SKM-1 treated with dmso at 0.1 percent for 144 hours (cell line): ENCODE data around the gene HPCA.

ENCODE experiments used
- DNase-seq: peaks from one replicate; lab custom pipeline; 2025; ENCODE audit not compliant: unreplicated experiment; lab: John Stamatoyannopoulos, UW

HPCA gene

DNA sequence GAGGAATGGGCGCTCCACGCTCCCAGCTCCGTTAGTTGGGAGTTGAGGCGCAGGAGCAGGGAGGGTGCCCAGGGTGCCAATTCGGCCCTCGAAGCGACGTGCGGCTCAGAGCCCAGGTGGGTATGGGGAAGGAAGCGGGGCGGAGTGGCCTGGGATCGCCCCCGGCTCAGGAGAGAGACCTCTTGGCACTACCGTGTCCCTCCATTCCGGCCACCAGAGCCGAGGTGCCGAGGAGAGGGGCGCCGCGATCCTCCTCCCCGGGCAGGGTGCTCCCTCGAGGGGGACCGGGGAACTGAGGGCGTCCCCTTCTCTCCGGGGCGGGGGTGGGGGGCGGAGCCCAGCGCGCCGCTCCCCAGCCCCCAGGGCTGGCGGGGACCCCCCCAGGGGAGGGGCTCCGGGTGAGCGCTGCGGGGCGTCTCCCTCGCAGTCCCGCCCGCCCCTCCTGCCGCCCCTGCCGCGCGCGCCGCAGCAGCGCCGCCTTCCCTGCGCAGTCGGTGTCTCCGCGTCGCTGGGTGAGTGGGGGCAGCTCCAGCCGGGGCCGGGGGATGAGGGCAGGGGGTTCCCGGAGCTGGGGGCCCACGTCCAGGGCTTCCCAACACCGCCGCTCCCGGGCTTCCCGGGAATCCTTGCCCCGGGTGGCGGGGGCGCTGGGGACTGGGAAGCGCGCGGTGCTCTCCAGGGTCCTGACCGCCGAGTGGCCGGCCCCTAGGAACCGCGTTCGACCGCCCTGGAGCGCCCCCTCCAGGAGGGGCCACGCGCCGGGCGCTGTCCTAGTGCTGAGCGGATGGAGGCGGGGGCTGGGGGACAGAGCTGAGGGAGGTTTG, at the start of gene HPCA:
Gene HPCA, plus strand, starts transcription at position 488 of the 824 bp plus-strand sequence. CDS start 2,408 bp downstream, outside the sequence.
- no peak for DNase-seq

DNA sequence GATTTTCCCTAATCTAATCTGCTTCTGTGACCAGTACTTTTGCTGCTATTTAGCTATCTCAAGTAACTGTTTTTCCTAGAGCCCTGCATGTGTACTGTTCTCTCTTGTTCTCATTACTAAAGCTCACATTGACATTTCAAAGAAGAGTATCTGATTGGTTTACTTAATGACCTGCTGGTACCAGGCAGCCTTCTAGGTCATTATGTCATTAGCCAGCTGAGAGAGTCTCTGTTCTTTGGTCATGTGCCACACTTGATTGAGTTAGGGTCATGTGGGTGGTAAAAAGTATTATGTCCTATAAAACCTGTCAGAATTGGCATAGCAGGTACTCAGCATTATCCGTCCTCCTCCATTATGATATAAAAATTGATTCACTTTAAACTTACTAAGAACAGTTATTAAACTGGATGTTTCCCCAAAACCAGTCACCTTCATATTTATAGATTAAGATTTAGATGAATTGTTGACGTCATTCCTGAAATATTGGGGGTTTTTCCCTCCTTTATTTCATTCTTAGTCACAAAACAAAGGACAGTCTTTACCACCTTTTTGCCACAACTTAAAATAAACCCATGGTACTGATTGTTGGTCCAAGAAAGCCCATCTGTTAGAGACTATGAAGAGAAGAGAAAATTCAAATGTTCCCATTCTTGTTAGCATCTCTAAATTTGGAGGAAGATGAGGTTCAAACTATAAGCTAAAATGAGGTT, 37.8 kb upstream of the HPCA start:
- DNase-seq, result no peak

DNA sequence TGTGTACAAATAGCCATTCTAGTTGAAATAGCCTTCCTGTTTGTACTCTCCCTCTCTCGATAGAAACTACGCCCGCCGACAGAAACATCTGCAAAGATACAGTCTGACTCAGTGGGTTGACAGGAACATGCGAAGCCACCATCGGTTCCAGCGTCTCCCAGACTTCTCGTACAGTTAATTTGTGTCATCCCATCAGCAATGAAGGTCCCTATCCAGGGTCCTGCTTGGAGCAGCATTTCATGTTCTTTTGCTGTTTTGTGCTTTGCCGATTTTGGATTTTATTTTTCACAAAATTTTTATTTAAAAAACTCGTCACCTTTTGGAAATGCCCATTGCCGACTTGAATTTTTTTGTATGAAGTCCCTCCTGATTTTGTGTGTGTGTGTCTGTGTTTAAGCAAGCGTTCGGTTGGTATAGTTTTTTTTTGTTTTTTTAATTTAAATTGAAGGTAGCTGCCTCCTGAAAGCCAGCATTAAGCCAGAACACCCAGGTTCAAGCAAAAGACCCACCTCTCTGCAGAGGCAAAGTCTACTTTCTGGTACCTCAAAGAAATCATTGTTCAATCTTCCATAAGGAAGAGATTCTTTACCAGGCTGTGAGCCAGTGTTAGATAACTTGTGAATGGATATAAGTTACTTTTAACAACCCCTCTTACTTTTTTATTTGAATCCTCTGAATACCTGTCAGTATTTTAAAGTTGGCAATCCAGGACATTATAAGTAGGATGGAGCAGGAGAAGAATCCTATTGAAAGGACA, 30.3 kb upstream of the HPCA start:
- no peak for DNase-seq

DNA sequence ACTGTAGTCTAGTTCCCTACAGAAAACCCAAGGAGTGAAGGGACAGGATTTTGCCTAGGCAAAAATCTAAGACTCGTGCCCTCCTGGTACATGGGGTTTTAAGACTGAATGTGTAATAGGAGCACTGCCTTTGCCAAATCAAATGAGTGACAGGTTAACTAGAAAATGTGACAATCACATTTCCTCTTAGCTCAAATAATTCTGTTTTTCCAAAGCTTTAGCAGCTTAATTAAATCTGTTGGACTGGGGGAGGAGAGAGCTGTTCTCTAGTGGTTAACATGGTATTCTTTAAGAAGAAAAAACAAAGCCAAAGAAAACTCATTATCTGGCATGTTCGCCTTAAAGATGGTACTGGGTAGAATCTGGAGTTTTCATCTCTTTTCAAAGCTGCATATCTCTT, 28.2 kb upstream of the HPCA start:
- DNase-seq, result no peak

DNA sequence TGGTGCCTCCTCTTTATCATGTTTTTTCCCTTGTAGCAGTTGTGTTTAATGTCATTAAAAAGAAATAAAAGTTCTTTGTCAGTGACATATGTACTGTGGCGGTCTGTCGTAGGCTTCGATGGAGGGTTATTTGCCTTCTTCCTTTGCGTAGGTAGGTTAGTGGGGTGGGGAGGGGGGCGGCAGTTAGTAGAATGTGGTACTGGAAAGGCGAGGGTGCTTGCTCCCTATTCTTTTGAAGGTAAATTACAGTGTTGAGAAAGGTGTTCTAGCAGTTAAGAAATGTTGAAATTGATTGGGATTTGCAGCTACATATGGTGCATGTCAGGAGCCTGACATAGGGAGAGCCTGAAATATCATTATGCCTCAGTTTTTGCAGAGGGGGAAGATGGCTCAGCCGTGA, 27.5 kb upstream of the HPCA start:
- DNase-seq, result no peak

DNA sequence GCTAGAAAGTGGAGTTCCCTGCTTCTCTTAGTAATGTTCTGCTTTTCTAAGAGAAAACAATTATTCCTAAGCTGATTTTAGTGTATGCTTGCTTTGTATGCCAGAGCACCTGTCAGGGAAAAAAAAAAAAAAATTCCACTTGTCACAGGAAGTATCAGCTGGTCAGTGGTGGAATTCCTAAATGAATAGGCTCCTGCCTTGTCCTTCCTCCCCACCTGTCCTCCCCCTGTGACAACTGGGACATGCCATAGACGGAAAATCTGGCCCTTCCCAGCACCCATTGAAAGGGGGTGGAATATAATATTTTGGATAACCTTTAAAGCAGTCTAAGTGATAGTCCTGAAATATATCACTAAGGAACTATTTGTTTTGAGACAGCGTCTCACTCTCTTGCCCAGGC, 26.4 kb upstream of the HPCA start:
- no peak for DNase-seq

DNA sequence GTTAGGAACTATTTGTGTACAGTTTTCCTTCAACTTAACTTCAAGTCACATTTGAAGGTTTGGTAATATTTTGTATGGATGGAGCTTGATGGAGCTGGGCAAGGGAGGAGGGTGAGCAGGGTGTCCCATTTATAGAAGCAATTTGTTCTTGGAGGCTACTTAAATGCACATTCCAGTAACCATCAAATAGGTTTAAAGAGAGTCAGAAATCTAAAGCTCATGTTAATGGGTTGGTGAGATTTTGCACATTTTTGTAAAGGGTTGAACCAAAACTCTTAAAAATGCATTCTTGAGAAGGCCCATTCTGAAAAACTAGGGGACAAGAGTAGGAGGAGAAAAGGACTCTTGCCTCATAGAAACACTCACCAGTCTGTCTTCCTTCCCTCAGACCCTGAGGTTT, 25.7 kb upstream of the HPCA start:
- no peak for DNase-seq

DNA sequence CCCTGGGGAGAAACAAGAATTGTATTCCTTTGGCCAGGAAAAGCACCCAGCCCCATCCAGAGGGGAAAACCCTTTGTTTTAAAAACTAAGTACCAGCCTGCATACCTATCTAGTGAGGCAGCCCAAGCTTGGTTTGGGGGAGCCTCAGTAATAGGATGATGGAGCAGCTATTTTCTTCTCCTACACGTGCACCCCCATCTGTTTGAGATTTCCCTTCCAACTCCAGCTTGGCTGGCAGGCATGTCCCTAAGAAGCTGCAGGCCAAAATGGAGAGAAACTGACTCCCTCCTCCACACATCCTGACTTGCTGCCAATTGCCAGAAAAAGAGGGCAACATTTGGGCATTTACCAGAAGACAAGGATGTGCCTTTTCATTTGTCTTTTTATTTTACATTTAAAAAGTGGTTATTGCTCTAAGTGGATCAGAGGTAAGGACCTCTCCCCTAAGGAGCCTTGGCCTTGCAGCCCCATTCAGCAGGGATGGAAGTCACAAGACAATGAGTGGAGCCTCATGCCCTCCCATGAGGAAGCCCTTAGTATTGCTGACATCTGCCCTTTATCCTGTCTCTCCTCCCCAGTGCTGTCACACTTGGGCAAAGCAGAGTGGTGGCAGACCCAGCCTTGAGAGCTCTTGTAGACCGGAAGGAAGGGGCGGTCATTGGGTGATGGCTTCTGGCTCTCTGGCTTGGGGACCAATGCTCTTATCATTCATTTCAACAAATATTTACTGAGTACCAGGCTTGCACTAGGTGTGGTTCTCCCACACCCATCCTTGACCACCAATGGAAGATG, 24.2 kb upstream of the HPCA start:
- no peak for DNase-seq

DNA sequence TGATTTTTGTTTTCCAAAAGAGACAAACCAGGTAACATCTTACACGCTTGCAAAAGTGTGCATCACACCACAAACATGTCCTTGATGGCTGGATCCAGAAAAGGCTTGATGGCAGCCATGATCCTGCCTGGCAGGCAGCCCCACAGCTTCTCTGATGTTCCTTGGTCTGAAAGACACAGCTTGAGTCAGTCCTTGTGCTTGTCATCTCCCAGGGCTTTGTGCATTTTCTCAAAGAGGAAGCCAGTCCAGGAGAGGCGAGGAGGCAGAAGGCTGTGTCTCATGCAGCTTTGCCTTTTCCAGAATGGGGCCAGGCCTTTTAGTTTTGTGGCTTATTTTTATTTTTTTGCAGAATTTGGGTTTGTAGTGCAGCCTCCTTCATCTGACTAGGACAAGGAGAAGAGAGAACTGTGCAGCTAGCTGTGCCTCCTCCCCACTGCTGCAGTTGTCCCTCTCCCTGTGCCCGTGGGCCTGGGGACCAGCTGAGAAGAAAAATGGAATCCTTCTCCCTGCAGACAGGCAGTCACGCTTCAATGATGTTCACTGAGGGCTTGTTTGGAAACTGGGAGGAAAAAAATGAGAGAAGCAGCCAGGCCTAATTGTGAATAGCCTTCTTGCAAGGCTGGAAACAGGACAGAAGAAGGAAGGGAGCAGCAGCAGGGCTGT, 22.9 kb upstream of the HPCA start:
- no peak for DNase-seq

DNA sequence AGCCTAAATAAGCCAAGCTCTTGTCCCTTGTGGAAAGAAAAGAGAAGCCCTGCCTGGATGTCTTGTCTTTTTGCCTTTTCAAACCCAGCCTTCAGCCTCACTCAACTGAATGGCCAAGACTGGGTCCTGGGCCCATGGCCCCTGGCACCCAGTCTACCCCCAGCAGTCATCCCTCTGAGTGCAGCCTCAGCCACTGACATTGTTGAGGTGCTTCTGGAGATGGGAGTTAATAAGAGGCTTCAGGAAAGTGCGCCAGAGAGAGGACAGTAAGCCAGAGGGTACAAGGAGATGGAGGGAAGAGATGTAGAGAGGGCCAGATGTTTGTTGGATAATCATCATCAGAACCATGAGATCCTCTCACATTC, 22.4 kb upstream of the HPCA start:
- no peak for DNase-seq

DNA sequence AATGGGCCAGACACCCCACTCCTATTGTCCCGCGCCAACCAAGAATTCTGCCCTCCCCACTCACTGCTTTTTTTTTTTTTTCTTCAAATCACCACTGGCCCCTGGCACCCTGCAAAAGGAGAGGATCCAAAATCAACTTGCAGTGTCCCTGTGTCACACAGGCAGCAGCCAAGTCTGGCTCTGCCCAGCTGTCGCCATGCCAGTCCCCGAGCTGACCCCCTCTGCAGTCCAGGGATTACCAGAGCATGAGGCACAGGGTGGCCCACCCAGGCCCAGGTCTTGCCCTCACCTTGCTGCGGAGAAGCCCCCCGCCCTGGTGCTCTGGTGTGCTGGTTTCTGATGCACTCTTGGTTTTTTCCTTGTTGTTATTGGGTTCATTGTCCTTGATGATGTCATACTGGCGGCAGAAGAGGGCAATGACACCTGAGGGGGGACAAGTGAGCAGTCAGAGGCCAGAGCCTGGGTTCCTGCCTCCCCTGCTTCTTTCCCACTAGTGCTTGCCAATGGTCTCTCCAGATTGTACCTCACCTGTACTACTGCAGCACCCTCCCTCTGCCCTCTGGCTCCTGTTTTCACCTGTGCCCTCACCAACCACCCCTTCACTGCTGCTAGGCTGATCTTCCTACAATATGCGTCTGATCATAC, 21.8 kb upstream of the HPCA start:
- no peak for DNase-seq

DNA sequence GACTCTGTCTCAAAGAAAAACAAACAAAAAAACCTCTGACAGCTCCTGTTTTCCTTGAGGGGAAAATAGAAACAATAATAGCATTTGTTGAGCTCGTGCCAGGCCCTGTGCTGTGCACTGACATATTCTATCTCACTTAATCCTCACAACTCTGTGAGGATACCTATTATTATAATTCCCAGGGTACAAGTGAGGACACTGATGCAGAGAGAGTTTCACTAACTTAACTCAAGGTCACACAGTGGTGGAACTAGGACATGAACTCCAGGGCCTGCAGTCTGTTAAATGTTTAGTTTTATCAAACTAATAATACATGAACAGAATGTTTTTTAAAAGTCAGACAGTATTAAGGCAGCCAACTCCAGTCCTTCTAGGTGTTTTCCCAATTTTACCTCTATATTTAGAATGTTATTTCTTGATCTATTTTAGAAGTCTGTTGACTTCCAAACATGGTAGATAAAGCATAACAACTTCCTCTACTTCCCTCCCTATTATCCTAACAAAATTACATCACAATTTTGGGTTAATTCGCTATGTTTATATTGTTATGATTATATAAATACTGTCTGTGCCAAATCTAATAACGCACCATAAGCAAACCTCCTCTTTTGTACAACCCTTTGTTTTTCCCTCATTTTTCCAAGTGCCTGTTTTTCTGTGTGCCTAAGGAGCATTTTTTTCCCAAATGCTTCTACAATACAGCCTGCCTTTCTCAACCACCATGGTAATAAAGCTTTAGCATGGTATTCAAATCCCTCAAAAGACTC, 20.5 kb upstream of the HPCA start:
- DNase-seq, result no peak

DNA sequence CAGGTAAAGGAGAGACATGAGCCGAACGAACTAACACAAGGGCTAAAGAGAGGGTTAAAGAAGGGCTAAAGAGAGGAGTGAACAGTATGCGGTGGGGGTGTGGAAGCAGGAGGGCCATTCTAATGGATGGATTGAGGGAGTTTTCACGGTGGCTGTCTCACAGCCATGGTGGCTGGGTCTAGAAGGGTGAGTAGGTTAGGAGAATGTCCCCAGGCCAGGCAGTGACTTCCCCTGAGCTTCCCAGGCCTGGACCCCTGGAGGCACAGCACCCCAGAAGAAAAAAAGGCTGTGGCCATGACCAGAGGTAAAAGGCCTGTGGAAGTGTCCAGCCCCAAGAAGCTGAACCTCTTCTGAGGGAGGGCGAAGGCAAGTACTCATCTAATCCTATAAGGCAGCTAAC, 19.1 kb upstream of the HPCA start:
- no peak for DNase-seq

DNA sequence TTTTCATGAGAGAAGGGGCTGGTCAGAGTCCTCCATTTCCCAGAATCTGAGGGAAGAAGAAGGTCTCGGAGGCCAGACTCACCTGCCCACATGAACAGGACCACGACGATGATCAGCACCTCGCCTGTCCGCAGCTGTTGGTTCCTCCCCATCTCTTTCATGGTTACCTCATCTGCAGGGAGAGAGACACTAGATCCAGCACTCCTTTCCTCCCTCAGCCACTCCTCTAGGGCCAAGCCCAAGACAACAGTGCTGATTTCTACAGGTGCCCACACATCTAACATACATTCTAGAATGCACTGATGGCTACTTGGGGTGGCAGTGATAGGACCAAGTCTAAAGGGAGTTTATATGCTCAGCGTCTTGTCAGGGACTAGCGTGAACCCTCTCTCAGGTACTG, 18.6 kb upstream of the HPCA start:
- DNase-seq, result no peak

DNA sequence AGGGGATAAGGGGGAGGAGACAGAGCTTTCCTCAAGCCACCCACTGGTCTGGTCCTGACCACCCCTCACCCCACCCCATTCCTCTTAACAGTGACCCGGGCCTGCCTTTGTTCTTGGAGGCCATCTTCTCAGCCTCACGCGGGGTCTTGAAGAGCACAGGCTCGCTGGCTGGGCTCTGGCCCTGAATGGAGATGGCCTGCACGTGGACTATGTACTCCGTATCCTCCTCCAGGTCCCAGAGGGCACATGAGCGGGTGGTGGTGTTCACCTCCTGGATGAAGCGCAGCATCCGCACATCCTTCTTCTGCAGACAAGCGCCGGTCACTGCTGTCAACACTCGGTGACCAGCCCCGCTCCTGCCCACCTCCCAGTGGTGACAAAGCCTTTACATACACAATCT, 18.2 kb upstream of the HPCA start:
- DNase-seq, result no peak

DNA sequence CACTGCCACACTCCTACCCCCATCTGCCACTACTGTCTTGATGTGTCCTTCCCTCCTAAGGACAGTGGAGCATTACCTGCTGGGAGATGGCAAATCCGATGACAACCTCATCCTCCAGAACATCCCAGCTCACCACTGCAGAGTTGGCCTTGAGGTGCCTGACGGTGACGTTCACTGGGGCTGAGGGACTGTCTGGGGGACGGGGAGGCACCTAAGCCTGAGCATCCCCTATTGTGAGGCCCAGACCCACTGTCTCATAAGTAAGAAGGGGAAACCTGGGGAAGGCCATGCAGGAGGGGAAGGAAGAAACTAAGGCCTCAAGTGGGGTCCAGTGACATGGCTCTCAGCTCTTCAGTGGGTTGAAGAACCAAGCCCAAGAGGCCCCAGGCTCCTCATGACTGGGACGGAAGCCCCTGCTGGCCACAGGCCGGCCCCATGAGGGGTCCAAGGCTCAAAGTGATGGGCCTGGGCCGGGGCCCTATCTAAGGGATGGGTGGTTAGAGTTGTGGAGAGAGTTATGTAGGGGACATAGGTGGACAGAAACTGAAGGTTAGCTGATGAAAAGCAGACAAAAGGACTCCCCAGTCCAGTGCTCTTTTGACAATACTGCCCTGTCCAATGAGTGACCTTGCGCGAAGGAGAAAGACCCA, 17.4 kb upstream of the HPCA start:
- DNase-seq, result no peak

DNA sequence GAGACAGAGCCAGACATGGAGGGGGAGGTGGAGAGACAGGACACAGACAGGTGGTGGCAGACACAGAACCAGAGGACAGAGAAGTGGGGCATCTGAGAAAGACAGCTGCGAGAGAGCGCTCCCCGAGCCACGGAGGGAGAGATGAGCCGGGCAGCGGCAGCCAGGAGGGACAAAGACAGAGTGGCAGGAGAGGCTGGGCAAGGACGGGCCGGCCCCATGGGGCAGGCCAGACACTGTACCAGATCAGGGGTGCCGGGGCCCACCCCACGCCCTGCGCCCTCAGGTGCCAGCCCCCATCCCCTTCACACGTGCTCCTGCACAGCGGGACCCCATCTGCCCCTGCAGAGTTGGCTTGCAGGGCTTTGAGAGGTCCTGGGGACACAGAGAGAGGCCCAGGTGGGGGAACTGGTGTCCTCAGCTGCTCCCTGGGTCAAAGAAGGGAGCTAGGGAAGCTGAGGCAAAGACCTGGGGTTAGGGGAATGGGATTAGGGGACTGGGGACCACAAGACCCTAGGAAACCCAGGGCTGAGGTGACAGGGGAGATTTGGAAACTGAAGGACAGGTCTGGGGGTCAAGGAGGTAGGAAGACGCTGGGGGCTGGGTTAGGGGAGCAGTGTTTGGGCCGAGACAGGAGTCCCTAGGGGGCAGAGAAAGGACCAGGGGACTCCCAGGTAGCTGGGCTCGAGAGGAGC, 16.2 kb upstream of the HPCA start:
- no peak for DNase-seq

DNA sequence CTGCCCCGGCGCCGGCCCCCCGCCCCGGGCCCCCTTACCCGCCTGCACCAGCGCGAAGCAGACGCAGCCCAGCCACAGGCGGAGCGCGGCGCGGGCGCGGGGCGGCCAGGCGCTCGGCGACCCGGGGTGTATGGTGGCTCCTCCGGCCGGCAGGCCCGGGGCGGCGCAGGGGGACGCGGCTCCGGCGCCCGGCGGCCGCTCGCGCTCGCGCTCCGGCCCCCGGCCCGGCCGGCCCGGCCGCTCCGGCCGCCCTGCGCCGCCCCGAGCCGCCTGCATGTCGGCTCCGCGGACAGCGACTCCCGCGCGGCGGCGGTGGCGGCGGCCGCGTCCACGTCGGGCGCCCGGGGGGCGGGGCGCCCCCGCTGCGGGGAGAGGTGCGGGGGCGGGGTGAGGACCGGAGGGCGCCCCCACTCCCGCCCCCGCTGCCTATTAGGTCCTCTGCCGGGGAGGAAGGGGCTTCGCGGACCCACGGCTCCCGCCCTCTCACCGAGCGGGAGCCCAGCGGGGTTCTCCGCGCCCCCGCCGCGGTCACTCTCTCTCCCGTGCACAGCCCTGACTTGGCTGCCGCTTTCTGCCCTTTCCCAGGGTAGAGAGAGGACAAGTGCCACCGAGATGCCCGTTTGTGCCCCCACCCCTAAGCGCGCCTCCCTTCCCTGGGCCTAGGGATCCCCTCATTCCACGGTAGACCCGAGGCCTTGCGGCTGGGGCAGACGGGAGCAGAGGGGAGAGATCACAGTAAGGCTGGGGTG, 15.5 kb upstream of the HPCA start, which contains the start of gene FNDC5:
Gene FNDC5, minus strand, starts transcription at position 298 of the 749 bp plus-strand sequence.
- DNase-seq, result no peak
